Measurements from ENCODE around the gene CCDC159. TPM values are rescaled to one million over a fixed set of nuclear protein-coding genes. Genes with fewer than 3 reads are reported as not detected.

CCDC159 gene, protein sequence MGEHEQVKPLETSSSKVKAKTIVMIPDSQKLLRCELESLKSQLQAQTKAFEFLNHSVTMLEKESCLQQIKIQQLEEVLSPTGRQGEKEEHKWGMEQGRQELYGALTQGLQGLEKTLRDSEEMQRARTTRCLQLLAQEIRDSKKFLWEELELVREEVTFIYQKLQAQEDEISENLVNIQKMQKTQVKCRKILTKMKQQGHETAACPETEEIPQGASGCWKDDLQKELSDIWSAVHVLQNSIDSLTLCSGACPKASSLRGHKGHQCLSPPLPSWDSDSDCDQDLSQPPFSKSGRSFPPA
- total RNA-seq (2016; rRNA removed; fragmentation: Illumina TruSeq; extraction: Trizol), result 1.2 and 1.7 TPM in 2 replicates
- 0.81 and 0.88 TPM in 2 replicates for total RNA-seq (2016; cell fraction: cytosol; rRNA removed; fragmentation: Illumina TruSeq; extraction: Trizol; ENCODE audit: low read depth)
- 0.82 and 1.3 TPM in 2 replicates for total RNA-seq (2016; cell fraction: insoluble cytoplasmic fraction; rRNA removed; fragmentation: Illumina TruSeq; extraction: Trizol)
- total RNA-seq (2016; cell fraction: membrane; rRNA removed; fragmentation: Illumina TruSeq; extraction: Trizol), result 1.4 and 1.9 TPM in 2 replicates
- 2.7 and 4.7 TPM in 2 replicates for total RNA-seq (2016; cell fraction: nucleus; rRNA removed; fragmentation: Illumina TruSeq; extraction: Trizol)
- polyA plus RNA-seq (2011; rRNA removed), result 6.3 and 9.1 TPM in 2 replicates
- 2.8 and 3.3 TPM in 2 replicates for polyA plus RNA-seq (2011; cell fraction: cytosol; rRNA removed)
- 44.4 and 50.4 TPM in 2 replicates for polyA plus RNA-seq (2011; cell fraction: nucleus; rRNA removed)
- polyA plus RNA-seq (2012), result 4.5 and 6.5 TPM in 2 replicates
- 1.7 and 2.1 TPM in 2 replicates for polyA plus RNA-seq (2016; cell fraction: cytosol; fragmentation: Illumina TruSeq; extraction: Trizol; ENCODE audit: low read depth)
- 2.2 TPM in 2 replicates for polyA plus RNA-seq (2016; cell fraction: insoluble cytoplasmic fraction; fragmentation: Illumina TruSeq; extraction: Trizol; ENCODE audit: low read depth)
- 1.5 and 2.1 TPM in 2 replicates for polyA plus RNA-seq (2016; cell fraction: membrane; fragmentation: Illumina TruSeq; extraction: Trizol; ENCODE audit: low read depth)
- polyA plus RNA-seq (2016; cell fraction: nucleus; fragmentation: Illumina TruSeq; extraction: Trizol; ENCODE audit: insufficient read depth, low read depth), result 8.6 and 11.0 TPM in 2 replicates
- 2.6 and 3.3 TPM in 2 replicates for polyA minus RNA-seq (2011; rRNA and poly(A)+ RNA removed; ENCODE audit: low replicate concordance)
- polyA minus RNA-seq (2011; cell fraction: cytosol; rRNA and poly(A)+ RNA removed), result 0.97 TPM in 1 of 2 replicates, not detected in the other
- 7.0 and 7.8 TPM in 2 replicates for polyA minus RNA-seq (2011; cell fraction: nucleus; rRNA and poly(A)+ RNA removed)
- Bru-seq, nascent RNA, result percentile 32 among the genes with signal in this experiment
- BruChase-seq, experiment 1, labeled RNA remaining after a 6-hour chase, result percentile 30 among the genes with signal in this experiment
- BruChase-seq, experiment 2, labeled RNA remaining after a 2-hour chase, result percentile 28 among the genes with signal in this experiment
- long read RNA-seq, experiment 1, partial matches to known transcripts, result 0 of 1 reads
- long read RNA-seq, experiment 1, other reads (novel, unspliced or antisense), result 1 of 1 reads
- long read RNA-seq, experiment 2, partial matches to known transcripts, result 0 of 2 reads
- long read RNA-seq, experiment 2, other reads (novel, unspliced or antisense), result 2 of 2 reads

DNA sequence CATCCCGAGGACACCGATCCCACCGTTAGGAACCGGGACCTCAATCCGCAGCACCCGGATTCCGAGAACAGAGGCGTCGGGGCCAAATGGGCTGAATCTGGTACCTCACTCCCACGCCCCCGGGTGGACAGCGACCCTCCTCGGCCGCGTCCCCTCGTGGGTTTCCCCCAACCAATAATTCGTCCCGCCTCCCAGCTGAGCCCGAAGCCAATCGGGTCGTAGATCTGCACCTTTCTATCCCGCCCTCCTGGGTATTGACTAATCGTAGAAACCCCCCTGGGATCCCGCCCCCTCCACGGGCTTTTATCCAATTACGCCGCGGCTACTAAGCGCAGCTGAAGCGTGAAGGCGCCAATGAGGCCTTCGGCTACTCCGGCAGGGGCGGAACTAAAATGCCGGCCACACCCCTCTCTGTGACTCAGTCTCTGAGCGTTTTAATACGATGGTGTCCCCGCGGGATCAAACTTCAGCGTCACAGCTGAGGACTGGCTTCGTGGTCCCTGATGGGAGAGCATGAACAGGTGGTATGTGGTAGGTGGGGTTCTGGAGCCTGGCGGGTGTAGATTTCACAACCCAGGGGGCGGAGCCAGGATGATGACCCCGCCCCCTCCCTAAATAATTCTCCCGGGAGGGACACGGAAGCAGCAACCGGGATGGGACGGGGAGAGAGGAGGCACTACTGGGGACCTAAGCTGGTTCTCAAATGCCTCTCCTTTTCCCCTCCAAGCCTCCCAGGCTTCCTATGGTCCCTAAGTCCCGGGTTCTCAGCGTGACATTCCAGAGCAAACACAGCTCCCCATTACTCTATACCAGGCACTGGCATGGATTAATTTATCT is at the start of gene CCDC159, which contains the start of gene TMEM205:
Gene CCDC159, plus strand, starts transcription at position 416 of the 837 bp plus-strand sequence. Its CDS starts 88 bp downstream, at position 504.
Gene TMEM205, minus strand, starts transcription at position 165 of the 837 bp plus-strand sequence. CDS start 649 bp downstream, outside the sequence.
- peak; percentile 95 for FAIRE-seq
- Histone ChIP-seq H3K9me3 (ENCODE audit: low read length) (no peaks in the 10 kb centered on the region), H2AFZ (ENCODE audit: low read length) (peak within 1 kb of the TSS; percentile 15), H3K79me2 (ENCODE audit: insufficient read depth, low read length) (no peaks in the 10 kb centered on the region), H3K4me3 (replicated peaks in 1 of 3; ENCODE audit: insufficient read depth in 1 of 3, low read depth in 2 of 3, low read length in 3 of 3) (peak within 1 kb of the TSS; percentile 65 to 88 (median 83)), H3K27me3 (ENCODE audit: control insufficient read depth in 1 of 2, insufficient read depth in 2 of 2, low read length in 2 of 2) (no peaks in the 10 kb centered on the region), H3K27ac (ENCODE audit: extremely low read length, insufficient read depth, low read length) (peak within 1 kb of the TSS; percentile 32), H3K9ac (ENCODE audit: insufficient read depth, low read depth, low read length) (peak within 1 kb of the TSS; percentile 71), H3K4me1 (ENCODE audit: insufficient read depth, low read length) (peaks cover 37% of the 10 kb centered on the region), H3K36me3 (replicated peaks in 1 of 2; ENCODE audit: control insufficient read depth in 1 of 2, insufficient read depth in 2 of 2, low read length in 2 of 2) (no peaks in the 10 kb centered on the region), H4K20me1 (ENCODE audit: insufficient read depth, low read length) (no peaks in the 10 kb centered on the region), H3K4me2 (ENCODE audit: low read depth, low read length) (peak within 1 kb of the TSS; percentile 86)
- in situ Hi-C loops (cut with HindIII; ENCODE audit: extremely low pct_ligation_motif_present, low pct_unique_long_range_greater_than_20kb), result no loop called here
- BruUV-seq (replicated peaks), result no TSS peak
- 0% methylated on average over 12 of the region's 50 CpGs for WGBS (ENCODE audit: low lambda C conversion rate)
- intact Hi-C loops (cut with micrococcal nuclease; ENCODE audit: unreplicated experiment), result no loop called here
- ChIA-PET POLR2A (interaction anchor here (0.8 to 4.8 kb wide), 11 partner anchors 9 to 203 kb away, joined by 3 to 68 read pairs (median 4); partner anchors contain the start of genes ODAD3, PRKCSH and SWSAP1), CTCF (ENCODE audit: low intra/inter-chr PET ratio, low total read pairs) (no interaction called here)
- peak; percentile 89 for ATAC-seq
- peak; percentile 97 for DNase-seq (ENCODE audit: low spot score)
- TF ChIP-seq ZNF556 (CRISPR knock-in tag; IDR thresholded peaks at IDR 0.05; ENCODE audit: borderline replicate concordance), result no peak; the same call in 1 of the 2 replicates
- TF ChIP-seq CHCHD3 (CRISPR knock-in tag; IDR thresholded peaks at IDR 0.05), result no peak
- TF ChIP-seq ZSCAN25 (CRISPR knock-in tag; IDR thresholded peaks at IDR 0.05), result 0 out of 2 replicates have a peak, but pooled peaks have one; percentile 9
- TF ChIP-seq SRF (IDR thresholded peaks at IDR 0.05; ENCODE audit: low read depth, low read length), result no peak
- peak; percentile 49; the same call in 1 of the 2 replicates for TF ChIP-seq ZNF670 (CRISPR knock-in tag; IDR thresholded peaks at IDR 0.05; ENCODE audit: borderline replicate concordance)
- TF ChIP-seq ZSCAN21 (CRISPR knock-in tag; IDR thresholded peaks at IDR 0.05; ENCODE audit: borderline replicate concordance), result no peak
- TF ChIP-seq ASH2L (IDR thresholded peaks at IDR 0.05; ENCODE audit: insufficient read length, low read depth, low read length), result peak; percentile 26
- TF ChIP-seq ERF (CRISPR knock-in tag; IDR thresholded peaks at IDR 0.05), result peak; percentile 32; the same call in 1 of the 2 replicates
- TF ChIP-seq YEATS4 (CRISPR knock-in tag; IDR thresholded peaks at IDR 0.05; ENCODE audit: borderline replicate concordance), result no peak
- TF ChIP-seq NCOA1 (CRISPR knock-in tag; IDR thresholded peaks at IDR 0.05), result no peak
- TF ChIP-seq KAT8 (CRISPR knock-in tag; IDR thresholded peaks at IDR 0.05), result peak; percentile 64
- no peak for TF ChIP-seq ZFP82 (CRISPR knock-in tag; IDR thresholded peaks at IDR 0.05; ENCODE audit: borderline replicate concordance)
- peak; percentile 13; the same call in 1 of the 2 replicates for TF ChIP-seq ETV5 (CRISPR knock-in tag; IDR thresholded peaks at IDR 0.05; ENCODE audit: borderline replicate concordance)
- TF ChIP-seq ZNF674 (CRISPR knock-in tag; IDR thresholded peaks at IDR 0.05; ENCODE audit: low read depth), result no peak
- 0 out of 2 replicates have a peak, but pooled peaks have one; percentile 55 for TF ChIP-seq ZNF430 (CRISPR knock-in tag; IDR thresholded peaks at IDR 0.05)
- TF ChIP-seq, protein P1, sequence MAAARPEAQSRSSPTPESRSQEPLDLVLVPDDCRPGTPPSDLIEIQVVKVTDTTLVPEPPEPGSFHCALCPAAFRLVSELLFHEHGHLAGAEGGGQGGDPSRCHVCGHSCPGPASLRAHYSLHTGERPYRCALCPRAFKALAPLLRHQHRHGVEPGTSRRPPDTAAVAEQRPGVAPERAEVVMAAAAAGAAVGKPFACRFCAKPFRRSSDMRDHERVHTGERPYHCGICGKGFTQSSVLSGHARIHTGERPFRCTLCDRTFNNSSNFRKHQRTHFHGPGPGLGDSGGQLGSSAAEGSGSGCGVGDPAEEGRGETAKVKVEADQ (CRISPR knock-in tag; IDR thresholded peaks at IDR 0.05; ENCODE audit: borderline replicate concordance), result no peak
- peak; percentile 56; the same call in 1 of the 2 replicates for TF ChIP-seq SALL1 (CRISPR knock-in tag; IDR thresholded peaks at IDR 0.05)
